GM12865 (cell line): ENCODE data around the gene GPSM1.

Experiments
- DNase-seq: peaks from one replicate; pipeline ENCODE4 v3.0.0; 2010; ENCODE audit warnings: low read depth
- H3K4me3 ChIP-seq: 2 replicates; pipeline ENCODE4 v1.5.1; 2011; ENCODE audit warnings: mild to moderate bottlenecking, low read depth, low read length, control low read depth
- TF ChIP-seq, protein P1 (sequence below): IDR thresholded peaks from 2 replicates; pipeline ENCODE4 v1.5.1; 2011; ENCODE audit warnings: low read length, control low read depth, low read depth, inconsistent platforms; ENCODE audit not compliant: insufficient read depth; ENCODE audit errors: missing control alignments

The GPSM1 gene

GRCh38 chr9:136379891-136380290, 52.6 kb downstream of the GPSM1 start:
- TF ChIP-seq, protein P1, sequence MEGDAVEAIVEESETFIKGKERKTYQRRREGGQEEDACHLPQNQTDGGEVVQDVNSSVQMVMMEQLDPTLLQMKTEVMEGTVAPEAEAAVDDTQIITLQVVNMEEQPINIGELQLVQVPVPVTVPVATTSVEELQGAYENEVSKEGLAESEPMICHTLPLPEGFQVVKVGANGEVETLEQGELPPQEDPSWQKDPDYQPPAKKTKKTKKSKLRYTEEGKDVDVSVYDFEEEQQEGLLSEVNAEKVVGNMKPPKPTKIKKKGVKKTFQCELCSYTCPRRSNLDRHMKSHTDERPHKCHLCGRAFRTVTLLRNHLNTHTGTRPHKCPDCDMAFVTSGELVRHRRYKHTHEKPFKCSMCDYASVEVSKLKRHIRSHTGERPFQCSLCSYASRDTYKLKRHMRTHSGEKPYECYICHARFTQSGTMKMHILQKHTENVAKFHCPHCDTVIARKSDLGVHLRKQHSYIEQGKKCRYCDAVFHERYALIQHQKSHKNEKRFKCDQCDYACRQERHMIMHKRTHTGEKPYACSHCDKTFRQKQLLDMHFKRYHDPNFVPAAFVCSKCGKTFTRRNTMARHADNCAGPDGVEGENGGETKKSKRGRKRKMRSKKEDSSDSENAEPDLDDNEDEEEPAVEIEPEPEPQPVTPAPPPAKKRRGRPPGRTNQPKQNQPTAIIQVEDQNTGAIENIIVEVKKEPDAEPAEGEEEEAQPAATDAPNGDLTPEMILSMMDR: no peak
- no peak for DNase-seq
- no peak overlapping the region for H3K4me3 ChIP-seq

GRCh38 chr9:136380381-136380780, 53.0 kb downstream of the GPSM1 start:
- DNase-seq: no peak
- TF ChIP-seq, protein P1: no peak
- no peak overlapping the region for H3K4me3 ChIP-seq

DNA sequence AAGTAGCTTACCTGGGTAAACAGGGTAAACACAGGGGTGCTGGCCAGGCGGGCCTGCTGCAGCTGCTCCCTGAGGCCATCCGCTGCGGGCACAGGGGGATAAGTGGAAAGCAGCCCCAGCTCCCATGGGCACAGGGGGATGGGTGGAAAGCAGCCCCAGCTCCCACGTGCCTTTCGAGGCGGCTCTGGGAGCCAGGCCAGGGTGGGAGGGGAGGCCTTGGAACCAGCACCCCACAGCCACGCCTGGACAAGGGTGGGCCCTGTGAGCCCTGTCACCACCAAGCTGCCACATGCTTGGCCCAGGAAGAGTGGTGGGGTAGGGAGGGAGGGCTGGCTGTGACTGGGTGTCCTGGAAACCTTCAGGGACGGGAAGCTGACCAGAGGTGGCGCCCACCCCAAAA, 54.0 kb downstream of the GPSM1 start:
- TF ChIP-seq, protein P1: no peak
- no peak for DNase-seq
- H3K4me3 ChIP-seq: no peak overlapping the region

GRCh38 chr9:136381966-136382513, 54.7 kb downstream of the GPSM1 start:
- no peak overlapping the region for H3K4me3 ChIP-seq
- no peak for DNase-seq
- TF ChIP-seq, protein P1: no peak

- H3K4me3 ChIP-seq: no peak overlapping the region
- no peak for DNase-seq
- TF ChIP-seq, protein P1: no peak
Observed at GRCh38 chr9:136383436-136383835, 56.1 kb downstream of the GPSM1 start.

GRCh38 chr9:136385015-136385414, 57.7 kb downstream of the GPSM1 start:
- DNase-seq: no peak
- H3K4me3 ChIP-seq: no peak overlapping the region
- TF ChIP-seq, protein P1: no peak

GRCh38 chr9:136386018-136386417, 58.7 kb downstream of the GPSM1 start:
- TF ChIP-seq, protein P1: no peak

More at GRCh38 chr9:136386018-136386417, 58.7 kb downstream of the GPSM1 start:
- no peak overlapping the region for H3K4me3 ChIP-seq
- DNase-seq: no peak
